ENCODE data around the gene SHROOM2.

The SHROOM2 gene

GRCh38 chrX:9937761-9938160 is 151.5 kb downstream of the SHROOM2 start:
- no peak for DNase-seq

GRCh38 chrX:9938516-9938915 is 152.3 kb downstream of the SHROOM2 start:
- DNase-seq: no peak

- peak in 39 of 58 donors; percentile 1 to 74 (median 26) for DNase-seq
These were observed 154.2 kb downstream of the SHROOM2 start for GRCh38 chrX:9940421-9940820.

GRCh38 chrX:9942086-9942485 is 155.9 kb downstream of the SHROOM2 start:
- DNase-seq: no peak

- no peak for DNase-seq
These were observed 157.2 kb downstream of the SHROOM2 start for GRCh38 chrX:9943420-9943819.

- DNase-seq: peak in 3 of 58 donors; percentile 3 to 47 (median 14)
These were observed 161.0 kb downstream of the SHROOM2 start for GRCh38 chrX:9947131-9947794.

- DNase-seq: peak in 15 of 58 donors; percentile 0 to 32 (median 3)
These were observed 162.2 kb downstream of the SHROOM2 start for GRCh38 chrX:9948406-9948805.

- no peak for DNase-seq
These were observed 166.1 kb downstream of the SHROOM2 start for GRCh38 chrX:9952300-9952699.

GRCh38 chrX:9953396-9953795 is 167.2 kb downstream of the SHROOM2 start:
- no peak for DNase-seq

GRCh38 chrX:9955506-9955905 is 169.3 kb downstream of the SHROOM2 start:
- no peak for DNase-seq

- no peak for DNase-seq
These were observed 171.5 kb downstream of the SHROOM2 start for GRCh38 chrX:9957743-9958142.

GRCh38 chrX:9958183-9958582 is 172.0 kb downstream of the SHROOM2 start:
- DNase-seq: no peak

GRCh38 chrX:9961750-9962149 is 175.5 kb downstream of the SHROOM2 start:
- DNase-seq: no peak

GRCh38 chrX:9966775-9967408 is 180.7 kb downstream of the SHROOM2 start, which contains the start of gene CLDN34:
CLDN34 (plus strand) TSS chrX:9967358; CDS start chrX:9967358, 0 bp downstream.
- DNase-seq: no peak

GRCh38 chrX:9977635-9978034 is 191.4 kb downstream of the SHROOM2 start:
- DNase-seq: no peak

- peak in 2 of 58 donors; percentile 2 to 6 for DNase-seq
These were observed 194.2 kb downstream of the SHROOM2 start for GRCh38 chrX:9980401-9980800.

GRCh38 chrX:9980927-9981326 is 194.7 kb downstream of the SHROOM2 start:
- no peak for DNase-seq

- no peak for DNase-seq
These were observed 197.2 kb downstream of the SHROOM2 start for GRCh38 chrX:9983441-9983840.

GRCh38 chrX:9983846-9984245 is 197.6 kb downstream of the SHROOM2 start:
- no peak for DNase-seq

GRCh38 chrX:9988762-9989161 is 202.5 kb downstream of the SHROOM2 start:
- DNase-seq: no peak

- DNase-seq: no peak
These were observed 205.8 kb downstream of the SHROOM2 start for GRCh38 chrX:9992061-9992460.

- no peak for DNase-seq
These were observed 206.5 kb downstream of the SHROOM2 start for GRCh38 chrX:9992724-9993123.

GRCh38 chrX:9995855-9996339 is 209.7 kb downstream of the SHROOM2 start:
- DNase-seq: peak in 56 of 58 donors; percentile 3 to 86 (median 55)

Data from anterior cingulate cortex (tissue), 58 donors.